ENCODE results near the gene SLC6A6.
"Not testable (repeated sequence)": the region's sequence is repeated elsewhere in the genome, so short reads cannot be mapped to it uniquely, and the experiment has no call there.

The SLC6A6 gene

DNA sequence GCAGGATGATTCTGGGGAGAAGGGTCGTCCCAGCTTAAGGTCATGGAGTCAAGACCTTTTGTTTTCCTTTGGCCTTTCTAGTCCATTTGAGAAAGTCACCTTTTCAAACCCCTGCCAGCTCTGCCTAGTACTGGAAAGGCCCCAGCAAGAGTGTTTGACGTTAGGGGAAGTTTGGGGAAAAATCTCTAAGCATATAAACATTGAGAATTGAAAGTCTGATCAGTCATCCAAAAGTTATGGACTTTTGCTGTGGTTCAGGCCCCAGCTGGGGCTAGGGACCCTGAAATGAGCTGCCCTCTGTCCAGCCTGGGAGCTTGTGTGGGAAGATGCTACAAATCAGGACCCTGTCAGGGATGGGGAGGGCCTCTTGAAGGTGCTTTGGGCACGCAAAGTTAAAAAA lies 21.6 kb downstream of the SLC6A6 start:
- DNase-seq, result no peak

DNA sequence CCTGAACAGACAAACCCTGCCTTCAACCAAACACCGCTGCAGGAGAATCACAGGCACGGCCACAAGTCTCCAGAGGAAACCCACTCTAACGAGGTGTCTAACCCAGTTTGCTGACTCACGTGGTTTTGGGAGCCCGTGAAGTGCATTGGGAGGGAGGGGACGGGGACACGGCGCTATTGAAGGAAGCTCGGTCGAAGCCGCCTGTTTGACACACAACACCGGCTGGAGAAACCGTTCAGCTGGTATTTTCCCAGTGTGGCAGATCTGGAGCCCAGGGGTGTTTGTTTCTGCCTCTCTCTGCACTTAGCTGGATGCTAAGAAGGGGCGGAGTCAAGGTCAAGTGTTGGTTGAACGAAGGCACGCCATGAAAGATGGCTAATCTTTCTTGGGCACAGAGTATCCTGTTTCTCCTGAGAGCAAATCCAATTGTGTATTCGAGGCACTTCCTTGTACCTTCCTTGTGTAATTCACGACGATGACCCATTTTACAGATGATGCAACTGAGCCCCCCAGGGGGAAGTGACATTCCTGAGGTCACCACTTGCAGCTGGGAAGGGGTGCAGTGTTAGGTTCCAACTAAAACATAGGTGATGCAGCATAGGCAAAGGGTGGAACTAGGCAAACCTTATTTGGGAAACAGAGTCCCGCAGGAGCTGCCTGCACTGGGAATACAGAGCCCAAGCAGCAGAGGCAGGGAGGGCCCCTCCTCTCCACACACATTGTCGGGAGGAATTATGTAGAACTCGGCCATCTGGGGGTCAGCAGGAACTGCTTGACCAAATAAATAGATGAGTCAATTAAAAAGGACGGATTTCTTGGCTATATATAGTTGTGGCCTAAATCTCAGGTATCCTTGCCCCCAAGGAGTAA lies 22.5 kb downstream of the SLC6A6 start:
- DNase-seq, result peak; percentile 15

GRCh38 chr3:14425581-14426304 lies 23.3 kb downstream of the SLC6A6 start:
- no peak for DNase-seq

DNA sequence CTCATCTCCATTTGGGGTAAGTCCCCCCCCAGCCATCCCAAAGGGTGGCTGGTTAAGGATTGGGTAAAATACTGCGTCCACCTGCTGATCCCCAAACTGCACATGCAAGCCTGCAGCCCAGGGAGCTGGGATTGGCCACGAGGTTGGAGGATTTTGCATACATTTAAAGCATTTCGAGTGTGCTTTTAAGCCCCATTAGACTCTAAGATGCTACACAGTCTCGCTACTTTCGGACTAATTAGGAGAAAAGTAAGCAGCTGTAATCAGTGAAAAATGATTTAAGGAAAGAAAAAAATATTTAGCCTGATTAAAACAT lies 23.9 kb downstream of the SLC6A6 start:
- DNase-seq, result no peak

- no peak for DNase-seq
These were observed 26.0 kb downstream of the SLC6A6 start for GRCh38 chr3:14428087-14429033.

DNA sequence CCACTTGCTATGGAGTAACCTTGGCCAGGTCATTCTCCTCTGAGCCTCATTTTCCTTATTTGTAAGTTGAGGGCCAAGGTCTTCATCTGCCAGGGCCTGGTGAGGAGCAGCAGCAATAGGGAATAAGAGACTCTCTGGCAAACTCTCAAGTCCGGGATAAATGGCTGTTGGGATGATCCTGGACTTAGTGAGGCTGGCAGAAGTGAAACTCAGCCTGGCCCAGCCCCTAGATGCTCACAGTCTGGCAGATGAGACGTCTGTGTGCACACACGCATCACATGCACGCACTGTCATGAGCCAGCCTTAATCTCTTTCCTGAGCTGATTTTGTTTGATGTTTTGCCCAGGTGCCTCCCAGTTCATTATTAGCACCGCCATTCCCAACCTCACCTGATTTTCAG lies 26.8 kb downstream of the SLC6A6 start:
- no peak for DNase-seq

DNA sequence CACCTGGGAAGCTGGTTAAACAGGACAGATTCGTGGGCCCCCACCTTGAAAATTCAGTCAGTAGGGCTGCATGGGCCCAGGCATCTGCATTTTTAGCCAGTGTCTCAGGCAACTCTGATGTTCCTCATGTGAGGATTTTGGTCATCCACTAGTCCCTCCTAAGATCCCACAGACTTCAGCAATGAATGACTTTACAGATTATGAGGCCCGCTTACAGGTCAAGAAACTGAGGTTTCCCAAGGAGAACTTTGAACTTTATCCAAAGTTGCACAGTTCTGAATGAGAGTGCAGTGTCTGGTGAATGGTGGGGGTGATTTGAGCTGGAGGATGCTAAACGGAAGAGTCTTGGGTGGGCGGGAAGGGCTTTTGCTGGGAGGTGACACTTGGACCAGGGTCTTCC lies 27.2 kb downstream of the SLC6A6 start:
- DNase-seq, result no peak

- DNase-seq, result no peak
These were observed 27.6 kb downstream of the SLC6A6 start for GRCh38 chr3:14430053-14430452.

DNA sequence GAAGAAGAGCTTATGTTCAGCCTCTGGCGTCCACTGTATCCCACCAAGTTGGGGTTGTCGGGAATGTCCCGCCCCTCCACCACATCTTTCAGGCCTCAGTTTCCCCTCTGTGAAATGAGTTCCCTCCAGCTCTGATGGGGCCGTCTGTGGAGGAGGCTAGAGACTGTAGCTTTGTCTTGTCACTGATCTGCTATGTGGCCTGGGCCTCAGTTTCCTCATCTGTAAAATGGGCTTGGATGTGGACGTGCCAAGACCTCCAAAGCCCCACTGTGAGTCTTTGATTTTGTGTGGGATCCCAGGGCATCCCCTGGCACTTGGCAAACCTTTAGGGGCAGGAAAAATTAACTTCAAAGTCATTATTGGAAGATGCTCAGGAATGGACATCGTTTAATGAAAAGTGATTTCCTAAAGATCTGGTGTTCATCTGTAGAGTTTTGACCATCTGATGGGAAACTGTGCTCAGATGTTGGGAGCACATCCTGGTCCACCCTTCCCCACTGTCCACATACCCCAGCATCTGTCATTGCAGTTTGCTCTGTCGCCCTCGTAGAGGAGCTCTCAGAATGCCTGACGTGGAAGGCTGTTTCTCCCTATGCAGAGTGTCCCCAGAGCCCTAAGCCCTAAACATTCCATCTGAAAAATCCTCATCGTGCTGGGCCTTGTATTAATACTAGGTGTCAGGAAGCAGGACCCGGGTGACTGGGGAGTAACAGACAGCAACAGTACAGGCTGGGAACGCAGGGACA lies 28.5 kb downstream of the SLC6A6 start:
- no peak for DNase-seq

DNA sequence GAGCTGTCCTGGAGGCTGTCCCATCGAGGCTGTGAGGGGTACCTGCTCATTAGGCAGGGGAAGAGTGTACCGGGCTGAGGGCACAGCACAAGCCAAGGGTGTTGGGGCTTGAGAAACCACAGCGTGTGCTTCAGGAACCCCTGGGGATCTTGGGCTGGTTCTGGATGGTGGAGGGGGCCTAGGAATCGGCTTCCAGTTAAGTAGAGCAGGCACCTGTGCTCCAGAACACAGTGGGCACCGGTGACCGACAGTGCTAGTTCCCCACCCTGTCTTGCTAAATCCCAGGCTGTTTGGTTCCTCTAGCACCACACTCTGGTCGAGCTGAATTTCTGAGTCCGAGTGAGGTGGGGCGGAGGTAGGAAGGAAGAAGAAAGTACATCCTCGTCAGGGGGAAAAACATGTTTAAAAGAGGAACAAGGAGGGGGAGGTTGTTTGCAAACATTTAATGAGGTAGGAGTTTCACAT lies 29.1 kb downstream of the SLC6A6 start:
- DNase-seq, result no peak

- peak; percentile 81 for DNase-seq
These were observed 29.8 kb downstream of the SLC6A6 start for GRCh38 chr3:14431917-14432834.

- DNase-seq, result no peak
These were observed 30.7 kb downstream of the SLC6A6 start for GRCh38 chr3:14433106-14433505.

DNA sequence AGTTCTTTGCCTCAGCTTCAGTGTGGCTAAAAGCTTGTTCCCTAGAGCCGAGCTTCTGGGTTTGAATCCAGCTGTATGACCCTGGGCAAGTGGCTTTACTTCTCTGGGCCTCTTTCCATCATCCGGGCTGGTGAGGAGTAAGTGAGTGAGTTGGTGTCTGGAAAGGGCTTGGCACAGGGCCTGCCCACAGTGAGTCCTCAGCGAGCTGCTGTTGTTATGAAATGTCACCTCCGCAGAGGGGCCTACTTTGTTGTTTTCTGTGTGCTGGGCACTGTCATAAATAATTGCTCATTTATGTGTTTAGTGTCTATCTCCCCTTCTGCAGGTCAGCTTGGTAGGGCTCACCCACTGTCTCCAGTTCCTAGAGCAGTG lies 31.7 kb downstream of the SLC6A6 start:
- peak; percentile 45 for DNase-seq

DNA sequence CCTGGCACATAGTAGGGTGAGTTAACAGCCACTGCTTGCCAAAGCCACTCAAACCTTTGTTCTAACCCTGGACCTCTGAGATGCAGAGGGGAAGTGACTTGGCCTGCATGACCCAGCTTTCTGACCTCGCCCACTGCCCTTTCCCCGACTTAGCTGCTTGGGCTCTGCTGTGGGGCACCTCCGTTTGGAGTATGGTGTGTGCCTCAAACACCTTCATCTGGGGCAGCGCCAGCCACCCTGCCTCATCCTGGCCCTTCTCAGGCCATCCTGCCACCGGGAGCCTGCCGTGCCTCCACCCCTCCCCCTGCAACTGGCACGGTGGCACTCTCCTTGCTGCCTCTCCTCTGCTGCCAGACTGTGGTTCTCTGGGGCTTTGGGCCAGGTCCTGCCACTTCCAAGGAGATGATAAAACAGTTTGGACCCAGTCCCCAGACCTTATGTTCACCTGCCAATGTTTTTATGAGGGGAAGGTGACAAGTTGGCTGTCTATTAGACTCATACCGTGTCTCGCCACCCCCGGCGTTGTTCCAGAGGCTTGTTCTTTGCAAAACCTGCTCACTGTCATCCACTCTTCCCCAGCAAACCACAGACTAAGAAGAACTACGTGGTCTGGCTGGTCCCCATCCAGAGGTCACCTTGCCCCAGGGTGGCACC lies 32.2 kb downstream of the SLC6A6 start:
- DNase-seq, result no peak

GRCh38 chr3:14435175-14436014 lies 33.0 kb downstream of the SLC6A6 start:
- DNase-seq, result no peak

DNA sequence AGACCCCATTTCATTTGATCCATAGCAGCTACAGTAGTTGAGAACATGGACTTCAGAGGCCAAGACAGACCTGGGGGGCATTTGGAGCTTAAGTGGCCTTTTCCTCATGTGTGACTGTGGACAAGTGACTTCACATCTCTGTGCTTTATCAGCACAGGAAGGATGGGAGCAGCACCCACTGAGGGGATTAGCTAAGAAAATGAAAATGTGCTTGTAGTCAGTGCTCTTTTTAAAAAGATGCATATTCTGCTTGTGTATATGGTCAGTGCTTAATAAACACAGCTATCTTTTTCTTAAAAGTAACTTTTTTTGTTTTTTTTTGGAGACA lies 34.5 kb downstream of the SLC6A6 start:
- DNase-seq, result no peak

- not testable (repeated sequence) for DNase-seq
These were observed 35.3 kb downstream of the SLC6A6 start for GRCh38 chr3:14437705-14438104.

- no peak for DNase-seq
These were observed 35.9 kb downstream of the SLC6A6 start for GRCh38 chr3:14438262-14438661.

DNA sequence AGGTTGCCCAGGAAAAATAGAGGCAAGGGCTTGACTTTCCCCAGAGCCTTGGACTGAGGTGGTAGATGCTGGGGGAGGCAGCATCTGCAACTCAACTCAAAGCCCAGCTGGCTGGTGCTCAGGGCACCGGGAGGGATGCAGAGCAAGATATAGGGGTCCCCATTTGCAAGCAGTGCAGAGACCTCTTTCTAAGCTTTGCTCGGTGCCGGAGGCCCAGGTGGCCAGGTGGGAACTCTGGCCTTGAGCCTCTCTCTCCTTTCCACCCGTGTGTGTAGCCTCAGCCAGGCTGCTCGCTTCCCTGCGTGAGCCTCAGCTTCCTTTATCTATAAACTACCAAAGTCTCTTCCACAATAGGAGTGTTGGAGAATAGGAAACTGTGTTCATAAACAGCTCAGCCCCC lies 36.5 kb downstream of the SLC6A6 start:
- no peak for DNase-seq
